Neural cell (in vitro differentiated cells): ENCODE results near the gene ZNF618.

Source experiments
- CTCF ChIP-seq: fragments of 450-650 bp; IDR thresholded peaks from 2 replicates; pipeline ENCODE4 v1.5.1; 2014; ENCODE audit warnings: antibody characterized with exemption, mild to moderate bottlenecking, moderate library complexity; ENCODE audit not compliant: poor library complexity, severe bottlenecking
- POLR2AphosphoS5 ChIP-seq: IDR thresholded peaks from 2 replicates; pipeline ENCODE4 v1.6.1; 2012
- REST ChIP-seq: IDR thresholded peaks from 2 replicates; pipeline ENCODE4 v1.6.1; 2012; ENCODE audit warnings: borderline replicate concordance

- no peak for TF ChIP-seq REST
- no peak for TF ChIP-seq CTCF
- TF ChIP-seq POLR2AphosphoS5, result no peak
Observed at GRCh38 chr9:113987526-113987925, 111.4 kb downstream of the ZNF618 start.
